Caco-2 (cell line): ENCODE measurements around the gene BICRAL. TPM values are rescaled to one million over a fixed set of nuclear protein-coding genes. Genes with fewer than 3 reads are reported as not detected.
A peak's percentile ranks its signal among the peaks of the same experiment; 100 is the strongest.

ENCODE experiments used
- BruUV-seq: library from RNA; stranded (reverse); fragments of 400-500 nt; replicated peaks from 2 replicates; lab custom pipeline; 2021; lab: Mats Ljungman, UMichigan
- CTCF ChIA-PET: fragments of 300-600 bp; sonication (Branson Sonifier 250); formaldehyde crosslinking; loops from one replicate; lab custom pipeline; 2022; ENCODE audit warnings: antibody characterized with exemption; lab: Charles Lee
- POLR2A ChIA-PET: fragments of 300-600 bp; sonication (Branson Sonifier 250); formaldehyde crosslinking; loops from one replicate; lab custom pipeline; 2022; ENCODE audit warnings: antibody characterized with exemption; lab: Charles Lee
- DNase-seq, 2 experiments: peaks; one replicate each; pipeline versions ENCODE4 v3.0.0 to v3.0.0-alpha.2; 2020 to 2022
- H3K27me3 ChIP-seq: replicated peaks from 2 replicates; pipeline ENCODE4 v1.6.0; 2011; ENCODE audit warnings: low read length; ENCODE audit not compliant: control insufficient read depth, insufficient read depth
- H3K36me3 ChIP-seq: 2 replicates; pipeline ENCODE4 v1.5.1; 2011; ENCODE audit warnings: low read length; ENCODE audit not compliant: control insufficient read depth, insufficient read depth
- H3K4me1 ChIP-seq: fragments of 250-450 bp; sonication (Bioruptor Pico); 2 replicates; pipeline ENCODE4 v1.5.1; 2020; ENCODE audit warnings: mild to moderate bottlenecking
- H3K4me3 ChIP-seq: 2 replicates; pipeline ENCODE4 v1.5.1; 2011; ENCODE audit warnings: low read depth, mild to moderate bottlenecking, control low read depth, low read length
- H3K9me3 ChIP-seq: fragments of 250-450 bp; sonication (Bioruptor Pico); 2 replicates; pipeline ENCODE4 v1.5.1; 2020; ENCODE audit warnings: mild to moderate bottlenecking, moderate library complexity
- H3K27ac Mint-ChIP-seq: one replicate; pipeline ENCODE4 v1.8.0; 2022; ENCODE audit warnings: mixed read lengths; ENCODE audit not compliant: unreplicated experiment
- H3K27me3 Mint-ChIP-seq: one replicate; pipeline ENCODE4 v1.8.0; 2022; ENCODE audit warnings: mixed read lengths; ENCODE audit not compliant: insufficient read depth, unreplicated experiment
- H3K36me3 Mint-ChIP-seq: one replicate; pipeline ENCODE4 v1.8.0; 2022; ENCODE audit warnings: mild to moderate bottlenecking, mixed read lengths; ENCODE audit not compliant: insufficient read depth, unreplicated experiment
- H3K4me1 Mint-ChIP-seq: one replicate; pipeline ENCODE4 v1.8.0; 2022; ENCODE audit warnings: low read depth, mixed read lengths; ENCODE audit not compliant: unreplicated experiment
- H3K4me3 Mint-ChIP-seq: one replicate; pipeline ENCODE4 v1.8.0; 2022; ENCODE audit warnings: mild to moderate bottlenecking, moderate library complexity, mixed read lengths; ENCODE audit not compliant: unreplicated experiment
- H3K9me3 Mint-ChIP-seq: one replicate; pipeline ENCODE4 v1.8.0; 2022; ENCODE audit warnings: mixed read lengths; ENCODE audit not compliant: unreplicated experiment
- CTCF ChIP-seq, 2 experiments: fragments of 200-600 bp in 1 of 2; IDR thresholded peaks; 1 replicate in 1 of 2; 2 replicates in 1 of 2; pipeline versions ENCODE4 v1.5.1 to v1.8.0; 2011 to 2022; ENCODE audit warnings: antibody characterized with exemption in 1 of 2, control low read depth in 1 of 2, inconsistent platforms in 1 of 2, low read depth in 1 of 2, low read length in 1 of 2, mild to moderate bottlenecking in 1 of 2, moderate library complexity in 1 of 2; ENCODE audit not compliant: insufficient read depth in 1 of 2, severe bottlenecking in 1 of 2, unreplicated experiment in 1 of 2
- intact Hi-C: fragments of 100-400 bp; cut with micrococcal nuclease; formaldehyde crosslinking; loops from one replicate; pipeline ENCODE4 v1.10.0; 2022; ENCODE audit not compliant: unreplicated experiment
- total RNA-seq: library from RNA; stranded (reverse); gene quantifications from 2 replicates; pipeline ENCODE4 v1.2.3, GENCODE V29; 2022

BICRAL gene
- total RNA-seq, 1 experiment from 2014 or later = 5.3 TPM

- Mint-ChIP-seq H3K9me3 (no peaks in the 10 kb centered on the region), H3K4me3 (no peak overlapping the region), H3K27ac (no peak overlapping the region), H3K4me1 (peaks cover 6% of the 10 kb centered on the region), H3K36me3 (no peaks in the 10 kb centered on the region), H3K27me3 (no peaks in the 10 kb centered on the region)
- ChIA-PET CTCF (no interaction called here), POLR2A (interaction anchor here (1.0 kb wide), 2 partner anchors 15 to 20 kb away, joined by 3 to 10 read pairs; partner anchors contain the start of gene BICRAL)
- DNase-seq = no peak
- H3K36me3 ChIP-seq = no peaks in the 10 kb centered on the region
- intact Hi-C loops = loop anchor here (2.0 kb wide), 1 partner anchor 15 kb away; the partner anchor contains the start of gene TBCC
- no TSS peak for BruUV-seq
- no peak overlapping the region for H3K4me3 ChIP-seq
- no peak for TF ChIP-seq CTCF (IDR thresholded peaks at IDR 0.05; ENCODE audit: insufficient read depth in 1 of 2, low read depth in 1 of 2, low read length in 1 of 2, severe bottlenecking in 1 of 2, unreplicated experiment in 1 of 2)
- H3K9me3 ChIP-seq = no peaks in the 10 kb centered on the region
- no peaks in the 10 kb centered on the region for H3K27me3 ChIP-seq
- peaks cover 15% of the 10 kb centered on the region for H3K4me1 ChIP-seq
These were observed 20.4 kb upstream of the BICRAL start for GRCh38 chr6:42761287-42762067.

GRCh38 chr6:42762426-42762859, 19.4 kb upstream of the BICRAL start:
- Histone ChIP-seq H3K4me1 (peaks cover 15% of the 10 kb centered on the region), H3K36me3 (no peaks in the 10 kb centered on the region), H3K9me3 (no peaks in the 10 kb centered on the region), H3K4me3 (no peak overlapping the region), H3K27me3 (no peaks in the 10 kb centered on the region)
- peak in 1 of 2 experiments; percentile 16 for DNase-seq
- ChIA-PET POLR2A (interaction anchor here (0.6 kb wide), 1 partner anchor 20 kb away, joined by 4 read pairs; the partner anchor contains the start of gene BICRAL), CTCF (no interaction called here)
- Mint-ChIP-seq H3K4me3 (no peak overlapping the region), H3K4me1 (peaks cover 6% of the 10 kb centered on the region), H3K27me3 (no peaks in the 10 kb centered on the region), H3K36me3 (no peaks in the 10 kb centered on the region), H3K27ac (no peak overlapping the region), H3K9me3 (no peaks in the 10 kb centered on the region)
- no TSS peak for BruUV-seq
- no peak for TF ChIP-seq CTCF (IDR thresholded peaks at IDR 0.05; ENCODE audit: insufficient read depth in 1 of 2, low read depth in 1 of 2, low read length in 1 of 2, severe bottlenecking in 1 of 2, unreplicated experiment in 1 of 2)
- intact Hi-C loops = loop anchor here (2.0 kb wide), 1 partner anchor 16 kb away; the partner anchor contains the start of gene TBCC

DNA sequence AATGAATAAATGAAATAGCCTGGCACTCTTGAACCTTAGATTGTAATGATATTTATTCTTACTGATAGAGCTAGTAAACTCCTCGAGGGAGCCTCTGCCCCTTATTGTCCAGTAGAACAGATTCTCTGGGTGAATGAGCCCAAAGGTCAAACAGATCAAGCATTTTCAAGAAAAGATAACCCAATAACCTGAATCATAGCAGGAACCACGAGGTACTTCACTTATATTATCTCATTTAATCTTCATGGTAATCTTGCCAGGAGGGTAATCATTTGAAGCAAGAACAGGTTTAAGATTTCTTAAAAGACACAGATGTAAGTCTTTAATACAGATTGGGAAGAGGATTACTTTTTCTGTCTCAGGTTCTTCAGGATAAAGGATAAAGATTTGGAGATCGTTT, 18.9 kb upstream of the BICRAL start:
- H3K4me1 ChIP-seq = peaks cover 15% of the 10 kb centered on the region
- H3K9me3 ChIP-seq = no peaks in the 10 kb centered on the region
- Mint-ChIP-seq H3K27me3 (no peaks in the 10 kb centered on the region), H3K9me3 (no peaks in the 10 kb centered on the region), H3K27ac (no peak overlapping the region), H3K4me1 (peaks cover 6% of the 10 kb centered on the region), H3K4me3 (no peak overlapping the region), H3K36me3 (no peaks in the 10 kb centered on the region)
- H3K4me3 ChIP-seq = no peak overlapping the region
- BruUV-seq = no TSS peak
- no peak for DNase-seq
- H3K27me3 ChIP-seq = no peaks in the 10 kb centered on the region
- intact Hi-C loops = loop anchor here (2.0 kb wide), 1 partner anchor 16 kb away; the partner anchor contains the start of gene TBCC
- no peaks in the 10 kb centered on the region for H3K36me3 ChIP-seq
- CTCF ChIA-PET = no interaction called here
- POLR2A ChIA-PET = interaction anchor here (0.6 kb wide), 1 partner anchor 19 kb away, joined by 4 read pairs; the partner anchor contains the start of gene BICRAL
- no peak for TF ChIP-seq CTCF (IDR thresholded peaks at IDR 0.05; ENCODE audit: insufficient read depth in 1 of 2, low read depth in 1 of 2, low read length in 1 of 2, severe bottlenecking in 1 of 2, unreplicated experiment in 1 of 2)
